HG02642 (cell line): ENCODE measurements around the gene HMGXB3.
A peak's percentile ranks its signal among the peaks of the same experiment; 100 is the strongest.

Source experiments
- ATAC-seq: cut with Tn5 transposase; IDR thresholded peaks from one replicate; pipeline ENCODE4 v1.9.1; 2021; ENCODE audit warnings: mild to moderate bottlenecking; ENCODE audit not compliant: unreplicated experiment, poor library complexity

Gene HMGXB3

DNA sequence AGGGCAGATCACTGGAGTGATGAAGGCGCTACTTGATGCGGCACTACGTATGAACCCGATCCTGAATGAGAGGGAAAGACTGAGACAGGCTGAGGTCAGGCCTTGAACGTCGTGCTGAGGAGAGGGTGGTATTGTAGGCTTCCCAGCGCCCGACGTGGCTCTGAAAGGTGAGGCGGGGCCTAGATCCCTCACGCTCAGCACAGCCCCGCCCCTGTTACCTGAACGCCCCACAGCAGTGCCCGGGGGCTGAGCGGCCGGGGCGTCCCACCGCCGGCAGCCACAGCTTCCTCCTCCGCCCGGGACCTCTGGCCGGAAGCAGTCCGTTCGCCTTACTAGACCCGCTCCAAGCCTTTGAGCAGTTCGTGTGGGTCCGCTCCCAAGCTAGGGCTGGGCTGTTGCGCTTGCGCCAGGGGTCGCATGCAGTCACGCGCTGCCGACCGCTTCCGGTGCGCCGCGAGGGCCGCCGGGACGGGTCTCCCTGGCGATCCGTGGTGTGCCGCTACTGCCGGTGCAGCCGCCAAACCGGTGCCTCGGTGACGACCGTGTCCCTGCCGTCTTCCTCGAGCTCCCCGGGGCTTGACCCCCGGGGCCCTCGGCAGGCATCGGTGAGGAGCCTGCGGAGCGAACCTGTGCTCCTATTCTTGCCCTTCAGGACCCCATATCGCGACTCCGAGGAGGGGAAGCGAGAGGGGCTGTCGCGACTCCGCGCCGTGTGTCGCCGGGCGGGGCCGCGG is at the start of gene HMGXB3, which contains the start of gene TIGD6:
TSS of gene HMGXB3 (plus strand) at position 484 of the 734 bp plus-strand sequence. CDS start 4,114 bp downstream, outside the sequence.
TSS of gene TIGD6 (minus strand) at position 399 of the 734 bp plus-strand sequence. CDS start 4,306 bp downstream, outside the sequence.
- peak; percentile 89 for ATAC-seq

GRCh38 chr5:149951138-149951749 is 49.3 kb upstream of the HMGXB3 start:
- no peak for ATAC-seq

GRCh38 chr5:149953436-149954121 is 47.0 kb upstream of the HMGXB3 start:
- no peak for ATAC-seq

- ATAC-seq = no peak
Measured at GRCh38 chr5:149954798-149955197, 45.7 kb upstream of the HMGXB3 start.

GRCh38 chr5:149956685-149957084 is 43.9 kb upstream of the HMGXB3 start:
- no peak for ATAC-seq

DNA sequence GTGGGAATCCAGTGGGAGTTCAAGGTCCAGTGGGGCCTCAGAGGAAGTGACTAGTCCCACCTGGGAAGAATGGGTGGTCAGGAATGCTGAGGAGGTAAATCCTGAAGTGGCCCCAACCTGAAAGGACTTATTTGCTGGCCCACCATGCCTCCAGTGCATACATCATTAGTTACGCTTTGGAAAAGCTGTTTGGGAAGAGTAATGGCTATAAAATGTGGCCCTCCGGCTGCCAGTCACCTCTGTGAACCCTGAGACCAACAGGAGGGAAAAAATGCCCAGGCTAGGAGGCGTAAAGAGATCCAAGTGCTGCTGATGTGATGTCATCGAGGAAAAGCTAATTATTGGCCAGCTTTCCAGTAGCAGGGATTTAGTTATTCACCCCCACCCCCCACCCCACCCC is 42.7 kb upstream of the HMGXB3 start:
- ATAC-seq = no peak

DNA sequence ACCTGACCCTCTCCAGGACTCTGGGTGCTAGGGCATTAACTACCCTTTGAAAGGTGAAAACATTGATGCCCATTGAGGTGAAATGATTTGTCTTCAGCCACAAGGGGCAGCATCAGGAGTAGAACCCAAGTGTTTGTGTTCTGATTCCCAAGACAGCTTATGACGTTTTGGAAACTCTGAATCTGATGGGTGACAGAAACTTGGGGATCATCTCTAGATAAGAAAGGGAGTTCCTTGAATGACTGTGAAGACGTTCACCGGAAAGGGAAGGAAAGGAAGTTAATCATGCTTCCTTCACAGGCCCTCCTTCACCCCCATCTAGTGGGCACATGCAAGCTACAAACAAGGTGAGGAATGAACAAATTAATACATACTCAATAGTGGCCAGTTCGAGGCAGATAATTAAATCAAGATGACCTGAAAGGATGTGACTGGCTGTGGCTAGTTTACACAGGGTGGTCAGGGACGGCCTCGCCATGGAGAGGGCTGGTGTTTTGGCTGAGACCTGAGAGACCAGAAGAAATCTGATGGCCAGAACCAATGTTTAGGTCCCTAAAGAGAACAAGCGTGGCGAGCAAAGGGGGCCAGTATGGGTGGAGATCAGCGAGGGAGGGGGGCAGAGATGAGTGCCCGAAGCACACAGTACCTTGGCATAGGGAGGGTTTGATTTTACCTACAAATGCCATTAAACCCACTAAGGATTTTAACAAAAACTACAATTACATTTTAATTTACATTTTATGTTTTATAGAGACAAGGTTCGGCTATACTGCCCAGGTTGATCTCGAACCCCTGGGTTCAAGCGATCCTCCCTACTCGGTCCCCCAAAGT is 40.9 kb upstream of the HMGXB3 start:
- no peak for ATAC-seq

DNA sequence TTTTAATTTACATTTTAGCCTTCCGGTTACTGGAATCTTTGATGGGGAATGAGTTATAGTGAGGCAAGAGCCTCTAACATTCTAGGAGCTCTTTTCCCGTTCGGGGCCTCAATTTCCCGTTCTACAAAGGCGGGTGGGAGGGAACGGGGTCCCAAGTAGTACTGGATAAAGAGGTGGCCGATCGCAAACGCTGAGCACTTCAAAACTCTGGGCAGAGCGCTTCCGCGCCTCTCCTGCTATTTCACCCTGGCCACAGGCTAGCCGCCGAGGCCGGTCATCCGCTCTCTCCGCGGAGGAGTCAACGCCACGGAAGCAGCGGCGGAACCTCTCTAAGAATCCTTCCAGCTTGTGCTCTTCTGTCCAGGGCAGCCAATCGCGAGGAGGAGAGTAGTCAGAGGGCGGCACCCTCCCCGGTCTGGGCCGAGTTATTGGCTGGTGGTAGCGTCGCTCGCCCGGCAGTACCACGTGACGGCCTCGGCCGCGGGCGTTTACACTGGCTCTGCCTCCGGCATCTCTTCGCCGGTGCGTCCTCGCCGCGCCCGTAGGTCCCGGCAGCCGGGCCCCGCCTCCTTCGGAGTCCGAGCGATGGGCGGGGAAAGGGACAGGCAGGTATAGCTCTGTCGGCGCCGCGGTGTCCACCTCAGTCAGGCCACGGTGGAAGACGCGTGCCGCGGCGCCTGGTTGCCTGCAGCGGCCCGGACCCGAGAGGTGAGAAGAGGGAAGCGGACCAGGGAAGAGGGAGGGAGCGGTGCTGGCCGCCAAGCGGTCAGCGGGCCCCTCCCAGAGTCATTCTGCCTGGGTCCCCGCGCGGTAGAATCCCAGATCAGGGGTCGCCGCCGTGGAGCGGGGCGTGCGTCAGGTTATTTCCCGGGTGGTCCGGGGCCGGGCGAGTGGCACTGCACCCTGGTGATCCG is 40.0 kb upstream of the HMGXB3 start, which contains the start of gene SLC26A2:
TSS of gene SLC26A2 (plus strand) at position 487 of the 914 bp plus-strand sequence. CDS start 16,895 bp downstream, outside the sequence.
- peak; percentile 99 for ATAC-seq

GRCh38 chr5:149961186-149961685 is 39.3 kb upstream of the HMGXB3 start:
- ATAC-seq = no peak

DNA sequence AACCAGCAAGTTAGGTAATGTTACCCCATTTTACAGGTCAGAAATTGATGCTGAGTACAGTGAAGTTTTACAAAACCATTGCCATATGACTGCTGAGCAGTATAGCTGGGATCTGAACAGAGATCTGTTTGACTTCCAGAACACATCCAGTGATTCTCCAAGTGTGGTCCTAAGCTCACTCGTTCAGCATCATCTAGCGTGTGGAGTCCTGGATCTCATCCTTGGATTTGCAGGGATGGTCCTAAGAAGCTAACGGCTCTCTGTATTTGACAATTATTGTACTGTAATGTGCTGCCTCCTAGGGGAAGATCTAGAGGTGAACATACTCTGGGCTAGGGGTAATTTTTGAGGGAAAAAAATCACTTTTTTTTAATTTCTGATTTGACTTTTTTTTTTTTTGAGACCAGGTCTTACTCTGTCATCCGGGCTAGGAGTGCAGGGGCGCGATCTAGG is 38.6 kb upstream of the HMGXB3 start:
- ATAC-seq = no peak

DNA sequence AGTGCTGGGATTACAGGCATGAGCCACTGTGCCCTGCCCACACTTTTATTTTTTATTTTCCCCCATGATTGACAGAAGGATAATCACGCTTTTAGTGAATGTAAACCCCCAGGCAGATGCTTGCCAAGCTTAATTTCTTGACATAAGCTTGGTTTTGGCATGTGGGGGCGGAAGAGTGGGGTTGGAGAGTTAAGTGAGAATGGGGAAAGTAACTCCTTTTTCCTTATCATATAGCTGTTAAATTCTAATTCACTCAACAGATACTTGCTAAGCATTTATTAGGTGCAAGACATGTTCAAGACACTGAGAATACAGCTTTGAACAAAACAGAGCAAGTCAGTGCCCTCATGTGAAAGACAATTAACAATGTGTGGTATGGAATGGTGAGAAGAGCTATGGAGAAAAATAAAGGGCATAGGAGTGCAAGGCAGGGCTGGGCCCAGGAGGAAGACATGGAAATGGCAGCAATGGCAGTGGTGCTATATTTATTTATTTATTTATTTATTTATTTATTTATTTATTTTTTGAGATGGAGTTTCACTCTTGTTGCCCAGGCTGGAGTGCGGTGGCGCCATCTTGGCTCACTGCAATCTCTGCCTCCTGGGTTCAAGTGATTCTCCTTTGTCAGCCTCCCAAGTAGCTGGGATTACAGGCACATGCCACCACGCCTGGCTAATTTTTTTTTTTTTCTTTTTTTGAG is 37.8 kb upstream of the HMGXB3 start:
- no peak for ATAC-seq

GRCh38 chr5:149963729-149964128 is 36.8 kb upstream of the HMGXB3 start:
- no peak for ATAC-seq

GRCh38 chr5:149966946-149967345 is 33.6 kb upstream of the HMGXB3 start:
- no peak for ATAC-seq

DNA sequence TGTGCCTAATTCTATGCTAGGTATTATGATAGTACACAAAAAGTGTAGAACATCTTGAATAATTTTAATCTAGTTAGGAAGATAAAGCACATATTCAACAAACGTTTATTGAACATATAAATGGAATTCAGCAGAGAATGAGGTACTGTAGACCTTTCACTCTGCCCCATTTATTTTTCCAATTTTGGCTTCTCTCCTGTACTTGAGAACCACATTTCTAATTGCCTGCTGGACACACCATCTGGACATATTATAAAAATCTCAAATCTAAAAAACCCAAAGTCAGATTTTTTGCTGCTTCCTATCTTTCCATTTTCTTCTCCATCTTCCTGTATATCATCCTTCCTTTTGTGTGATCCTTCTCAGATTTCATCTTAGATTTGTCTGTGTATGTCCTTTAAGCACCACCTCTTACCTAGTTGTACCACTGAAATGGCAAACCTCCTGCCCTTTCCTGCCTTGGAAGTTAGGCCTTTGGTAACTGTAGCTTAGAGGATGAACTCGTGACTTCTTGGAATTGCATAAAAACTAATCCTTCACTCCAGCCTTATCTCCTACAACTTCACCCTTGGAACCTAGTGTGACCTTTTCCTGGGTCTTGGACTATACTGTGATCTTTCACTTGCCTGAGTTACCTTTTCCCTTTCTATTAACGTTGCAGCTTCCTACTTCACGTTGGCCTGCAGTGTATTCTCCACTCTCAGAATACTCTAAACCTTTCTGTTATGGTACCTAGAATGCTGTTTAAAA is 31.2 kb upstream of the HMGXB3 start:
- no peak for ATAC-seq

DNA sequence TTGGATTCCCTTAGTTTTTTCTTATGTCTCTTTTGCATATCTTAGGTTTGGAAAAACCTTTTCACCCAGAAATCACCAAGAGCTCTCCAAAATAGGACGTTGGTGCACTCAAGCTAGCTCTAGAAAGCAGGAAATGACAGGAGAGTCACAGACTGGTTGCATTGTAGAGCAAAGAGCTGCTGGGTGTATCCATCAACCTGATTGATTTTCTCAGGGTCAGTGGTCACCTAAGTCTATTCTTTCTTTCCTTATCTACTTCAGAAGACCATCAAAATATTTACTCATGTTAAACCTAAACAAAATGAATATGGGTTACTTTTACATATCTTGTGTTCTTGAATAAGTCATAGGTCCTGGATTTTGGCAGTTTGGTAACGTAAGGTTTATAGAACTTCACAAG is 25.1 kb upstream of the HMGXB3 start:
- ATAC-seq = no peak

DNA sequence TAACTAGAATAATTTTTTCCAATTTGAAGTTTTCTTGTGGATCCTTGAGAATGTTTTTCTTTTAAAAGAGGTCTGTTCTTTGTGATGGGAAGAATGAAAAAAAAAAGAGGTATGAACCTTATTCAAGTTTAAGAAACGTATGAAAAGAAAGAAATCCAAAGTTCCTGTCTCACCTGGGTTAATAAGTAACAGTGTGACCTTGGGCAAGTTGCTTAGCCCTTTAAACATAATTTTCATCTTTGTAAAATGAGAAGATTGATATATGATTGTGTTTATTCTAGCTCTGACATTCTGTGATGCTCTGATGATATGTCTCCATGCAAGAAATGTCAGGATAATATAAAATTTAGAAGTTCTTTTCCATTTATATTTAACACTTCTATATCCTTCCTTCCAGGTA is 20.6 kb upstream of the HMGXB3 start:
- ATAC-seq = no peak

DNA sequence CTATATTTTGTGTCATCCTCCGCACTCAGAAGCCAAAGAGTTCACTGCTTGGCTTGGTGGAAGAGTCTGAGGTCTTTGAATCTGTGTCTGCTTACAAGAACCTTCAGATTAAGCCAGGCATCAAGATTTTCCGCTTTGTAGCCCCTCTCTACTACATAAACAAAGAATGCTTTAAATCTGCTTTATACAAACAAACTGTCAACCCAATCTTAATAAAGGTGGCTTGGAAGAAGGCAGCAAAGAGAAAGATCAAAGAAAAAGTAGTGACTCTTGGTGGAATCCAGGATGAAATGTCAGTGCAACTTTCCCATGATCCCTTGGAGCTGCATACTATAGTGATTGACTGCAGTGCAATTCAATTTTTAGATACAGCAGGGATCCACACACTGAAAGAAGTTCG is 19.3 kb upstream of the HMGXB3 start:
- ATAC-seq = no peak

DNA sequence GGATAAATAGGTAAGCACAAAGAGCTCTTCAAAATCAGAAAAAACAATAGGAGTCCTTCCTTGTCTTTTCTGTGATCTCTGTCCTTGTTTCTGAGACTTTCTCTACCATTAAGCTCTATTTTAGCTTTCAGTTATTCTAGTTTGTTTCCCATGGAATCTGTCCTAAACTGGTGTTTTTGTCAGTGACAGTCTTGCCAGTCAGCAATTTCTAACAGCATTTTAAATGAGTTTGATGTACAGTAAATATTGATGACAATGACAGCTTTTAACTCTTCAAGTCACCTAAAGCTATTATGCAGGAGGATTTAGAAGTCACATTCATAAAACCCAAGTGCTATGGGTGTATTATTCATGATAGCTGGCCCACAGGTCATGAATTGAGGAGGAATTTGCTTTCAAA is 18.0 kb upstream of the HMGXB3 start:
- no peak for ATAC-seq
